K562 (cell line): ENCODE measurements around the gene TACR1. TPM values are rescaled to one million over a fixed set of nuclear protein-coding genes. Genes with fewer than 3 reads are reported as not detected.

Experiments used
- ATAC-seq: fragments of 200-7000 bp; cut with Tn5 transposase; 3 replicates; pipeline ENCODE4 v1.9.1; 2020; ENCODE audit warnings: moderate library complexity
- BruUV-seq: library from RNA; stranded (reverse); fragments of 400-500 nt; replicated peaks from 2 replicates; lab custom pipeline; 2021; lab: Mats Ljungman, UMichigan
- CTCF ChIA-PET: fragments of 300-600 bp; formaldehyde crosslinking; extraction: SDS; loops from one replicate; lab custom pipeline; 2021; ENCODE audit warnings: low intra/inter-chr PET ratio; lab: Yijun Ruan, JAX
- POLR2A ChIA-PET: fragments of 300-600, 350-650 bp; sonication (Branson Sonifier 250); formaldehyde crosslinking; extraction: SDS; loops from one replicate; lab custom pipeline; 2021; ENCODE audit warnings: antibody characterized with exemption, inconsistent platforms; lab: Yijun Ruan, JAX
- DNase-seq, 4 experiments: peaks; one replicate each; pipeline versions ENCODE4 v3.0.0 to v3.0.0-alpha.2; 2011 to 2018; ENCODE audit warnings: low spot score in 3 of 4, mixed read lengths in 3 of 4; ENCODE audit errors: extremely low read depth in 1 of 4
- FAIRE-seq: peaks from 2 replicates; lab custom pipeline; 2011; peaks lifted over from hg19 to GRCh38; lab: Jason Lieb, UNC
- H2AFZ ChIP-seq: 2 replicates; pipeline ENCODE4 v1.6.0; 2011; ENCODE audit warnings: low read depth, low read length, control low read depth, inconsistent platforms
- H3K27ac ChIP-seq: fragments of 200-600 bp; 3 replicates; pipeline ENCODE4 v1.8.0; 2011; ENCODE audit warnings: low read depth, mild to moderate bottlenecking, control low read depth, inconsistent platforms, low read length, moderate library complexity, mixed read lengths; ENCODE audit errors: extremely low read depth
- H3K27me3 ChIP-seq, 2 experiments: fragments of 300-600 bp in 1 of 2; 2 replicates in 1 of 2; 3 replicates in 1 of 2; pipeline versions ENCODE4 v1.6.0 to v1.8.0; 2011; ENCODE audit warnings: inconsistent platforms in 2 of 2, low read length in 2 of 2, mild to moderate bottlenecking in 1 of 2, mixed read lengths in 1 of 2, moderate library complexity in 1 of 2; ENCODE audit not compliant: control insufficient read depth in 2 of 2, insufficient read depth in 2 of 2
- H3K36me3 ChIP-seq: fragments of 300-600 bp; 3 replicates; pipeline ENCODE4 v1.8.0; 2011; ENCODE audit warnings: mild to moderate bottlenecking, low read length, inconsistent platforms; ENCODE audit not compliant: control insufficient read depth, insufficient read depth
- H3K4me1 ChIP-seq, 2 experiments: fragments of 200-600 bp in 1 of 2; replicated peaks in 1 of 2; 2 replicates in 1 of 2; 3 replicates in 1 of 2; pipeline versions ENCODE4 v1.5.1 to v1.8.0; 2011; ENCODE audit warnings: inconsistent platforms in 2 of 2, low read length in 2 of 2, mild to moderate bottlenecking in 1 of 2, mixed read lengths in 1 of 2, moderate library complexity in 1 of 2; ENCODE audit not compliant: control insufficient read depth in 2 of 2, insufficient read depth in 2 of 2
- H3K4me2 ChIP-seq: 2 replicates; pipeline ENCODE4 v1.6.1; 2011; ENCODE audit warnings: low read length, control low read depth, inconsistent platforms, mixed read lengths; ENCODE audit not compliant: insufficient read depth
- H3K4me3 ChIP-seq: fragments of 200-600 bp; sonication (generic), shearing (Covaris generic); 2 replicates; pipeline ENCODE4 v1.5.1; 2016; ENCODE audit warnings: control low read depth, inconsistent platforms
- H3K79me2 ChIP-seq: fragments of 200-600 bp; 3 replicates; pipeline ENCODE4 v1.8.0; 2011; ENCODE audit warnings: low read length, inconsistent platforms; ENCODE audit not compliant: control insufficient read depth, insufficient read depth
- H3K9ac ChIP-seq, 2 experiments: 2 replicates each; pipeline versions ENCODE4 v1.6.0 to v1.6.1; 2011; ENCODE audit warnings: low read depth in 2 of 2, low read length in 2 of 2, control low read depth in 1 of 2, inconsistent platforms in 1 of 2, mild to moderate bottlenecking in 1 of 2, mixed read lengths in 1 of 2; ENCODE audit not compliant: insufficient read depth in 1 of 2
- H3K9me1 ChIP-seq: one replicate; pipeline ENCODE4 v1.6.0; 2011; ENCODE audit warnings: inconsistent platforms, mild to moderate bottlenecking, low read length, moderate library complexity; ENCODE audit not compliant: control insufficient read depth, insufficient read depth
- H3K9me3 ChIP-seq: replicated peaks from 2 replicates; pipeline ENCODE4 v1.5.1; 2011; ENCODE audit warnings: low read depth, low read length, inconsistent platforms; ENCODE audit not compliant: control insufficient read depth, insufficient read depth
- H4K20me1 ChIP-seq: replicated peaks from 2 replicates; pipeline ENCODE4 v1.6.1; 2011; ENCODE audit warnings: low read length, inconsistent platforms, mixed read lengths; ENCODE audit not compliant: control insufficient read depth, insufficient read depth
- HDAC1 ChIP-seq, 2 experiments: fragments of 450-650 bp; IDR thresholded peaks; 2 replicates each; pipeline ENCODE4 v1.6.1; 2016 to 2017; ENCODE audit warnings: inconsistent platforms in 1 of 2, mild to moderate bottlenecking in 1 of 2, moderate library complexity in 1 of 2
- PHB ChIP-seq: fragments of 250-450 bp; sonication (Bioruptor Pico); IDR thresholded peaks from 2 replicates; pipeline ENCODE4 v1.5.0; 2021
- WGBS: fragments of 100-300 bp; shearing (Covaris generic); methylation state at CpG from one replicate; pipeline ENCODE4 v1.1.6; 2016; ENCODE audit warnings: low coverage, mixed read lengths; ENCODE audit not compliant: insufficient coverage; ENCODE audit errors: missing lambda C conversion rate; 5-methylcytosine and 5-hydroxymethylcytosine counted together
- in situ Hi-C: fragments of 300-500 bp; cut with MboI; formaldehyde crosslinking; loops from 4 replicates; pipeline ENCODE4 v1.15.0; 2018; ENCODE audit warnings: inconsistent platforms, mixed read lengths
- intact Hi-C: fragments of 100-400 bp; cut with micrococcal nuclease; formaldehyde crosslinking; loops from 2 replicates; pipeline ENCODE4 v1.14.2; 2022
- polyA plus RNA-seq, 8 experiments: library from polyadenylated mRNA; depleted of rRNA in 4 of 8; stranded (reverse) in 5 of 8; unstranded in 3 of 8; fragments of >200 nt; fragmentation: Nextera tagmentation in 2 of 8; fragmentation: Illumina TruSeq in 1 of 8; extraction: Ambion mirVana in 2 of 8; extraction: Trizol in 1 of 8; gene quantifications; 2 replicates each; pipeline versions ENCODE4 v1.2.1 to v1.2.3, GENCODE V29; 2011 to 2014; ENCODE audit warnings: inconsistent platforms in 1 of 8, missing spikeins in 1 of 8
- total RNA-seq, 7 experiments: library from RNA; depleted of rRNA in 6 of 7; stranded (reverse); fragments of >200 nt in 6 of 7; fragmentation: Illumina TruSeq in 2 of 7; extraction: Trizol in 2 of 7; gene quantifications; 2 replicates each; pipeline versions ENCODE4 v1.2.1 to v1.2.3, GENCODE V29; 2011 to 2021; ENCODE audit warnings: low replicate concordance in 1 of 7
- TF ChIP-seq, protein P1 (sequence below): IDR thresholded peaks from 2 replicates; pipeline ENCODE4 v1.6.1; 2011; ENCODE audit warnings: borderline replicate concordance, low read depth, mild to moderate bottlenecking, moderate library complexity, low read length; ENCODE audit not compliant: insufficient read depth, poor library complexity, severe bottlenecking
- TF ChIP-seq, protein P2 (sequence below): fragments of 250-450 bp; sonication (Bioruptor Pico); IDR thresholded peaks from 2 replicates; pipeline ENCODE4 v1.5.1; 2021; ENCODE audit warnings: mild to moderate bottlenecking
- TF ChIP-seq, protein P3 (sequence below): fragments of 250-450 bp; sonication (Bioruptor Pico); IDR thresholded peaks from 2 replicates; pipeline ENCODE4 v1.4.0; 2020; ENCODE audit warnings: borderline replicate concordance

TACR1 gene
- total and polyA plus RNA-seq, 9 of the 15 experiments (the other 6 are each of a cell fraction or from before 2014, with no cell fraction given), result not detected

DNA sequence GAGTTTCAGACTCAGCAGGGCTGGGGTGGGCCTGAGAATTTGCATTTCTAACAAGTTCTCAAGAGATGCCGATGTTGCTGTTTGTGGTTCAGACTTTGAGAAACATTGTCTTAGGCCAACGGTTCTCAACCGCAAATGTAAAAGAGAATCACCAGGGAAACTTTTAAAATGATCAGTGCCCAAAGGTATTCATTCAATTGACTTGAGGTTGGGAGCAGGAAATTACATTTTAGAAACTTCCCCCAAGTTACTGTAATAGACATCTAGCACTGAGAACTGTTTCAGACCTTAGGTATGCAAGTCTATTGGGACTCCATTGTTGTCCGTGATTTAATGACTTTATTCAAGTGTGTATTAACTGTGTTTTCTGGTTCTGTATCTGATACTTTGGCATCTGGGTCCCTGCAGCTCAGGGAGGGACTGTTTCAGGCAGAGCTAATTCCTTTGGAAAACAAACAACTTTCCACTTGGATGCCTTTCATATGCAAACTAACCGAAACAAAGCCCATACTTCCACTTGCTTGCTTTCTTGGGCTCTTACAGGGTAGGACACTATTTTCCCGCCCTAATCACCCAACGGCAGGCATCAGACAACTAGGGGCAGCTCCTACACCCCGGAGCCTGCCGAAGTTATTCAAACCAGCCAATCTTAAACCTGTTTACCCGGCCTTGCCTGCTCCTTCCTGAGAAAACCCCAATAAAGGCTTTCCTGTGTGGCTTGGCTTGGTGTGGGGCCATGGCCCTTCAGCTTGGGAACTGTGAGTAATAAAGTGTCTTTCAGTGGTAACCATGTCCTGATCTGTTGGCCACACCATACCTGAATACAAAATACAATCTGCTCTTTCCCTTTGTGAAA lies 143.3 kb downstream of the TACR1 start:
- no peak overlapping the region for H2AFZ ChIP-seq
- in situ Hi-C loops, result loop anchor here (5.0 to 25.0 kb wide), 2 partner anchors 139 to 556 kb away; no protein-coding TSS in a partner anchor
- no peak overlapping the region for H3K27ac ChIP-seq
- no peaks in the 10 kb centered on the region for H3K4me1 ChIP-seq
- no peaks in the 10 kb centered on the region for H4K20me1 ChIP-seq
- intact Hi-C loops, result no loop called here
- ChIA-PET CTCF (no interaction called here), POLR2A (interaction anchor here (0.6 kb wide), 2 partner anchors 251 to 264 kb away, joined by 3 read pairs; no protein-coding TSS in a partner anchor)
- BruUV-seq, result no TSS peak
- 3% methylated on average over 10 of the region's 10 CpGs for WGBS
- ATAC-seq (no peak), DNase-seq (no peak), FAIRE-seq (no peak)
- H3K4me3 ChIP-seq, result no peak overlapping the region
- H3K9me1 ChIP-seq, result no peaks in the 10 kb centered on the region
- no peaks in the 10 kb centered on the region for H3K36me3 ChIP-seq
- H3K79me2 ChIP-seq, result no peaks in the 10 kb centered on the region
- no peaks in the 10 kb centered on the region for H3K9me3 ChIP-seq
- H3K9ac ChIP-seq, result no peak overlapping the region
- TF ChIP-seq, protein P1, sequence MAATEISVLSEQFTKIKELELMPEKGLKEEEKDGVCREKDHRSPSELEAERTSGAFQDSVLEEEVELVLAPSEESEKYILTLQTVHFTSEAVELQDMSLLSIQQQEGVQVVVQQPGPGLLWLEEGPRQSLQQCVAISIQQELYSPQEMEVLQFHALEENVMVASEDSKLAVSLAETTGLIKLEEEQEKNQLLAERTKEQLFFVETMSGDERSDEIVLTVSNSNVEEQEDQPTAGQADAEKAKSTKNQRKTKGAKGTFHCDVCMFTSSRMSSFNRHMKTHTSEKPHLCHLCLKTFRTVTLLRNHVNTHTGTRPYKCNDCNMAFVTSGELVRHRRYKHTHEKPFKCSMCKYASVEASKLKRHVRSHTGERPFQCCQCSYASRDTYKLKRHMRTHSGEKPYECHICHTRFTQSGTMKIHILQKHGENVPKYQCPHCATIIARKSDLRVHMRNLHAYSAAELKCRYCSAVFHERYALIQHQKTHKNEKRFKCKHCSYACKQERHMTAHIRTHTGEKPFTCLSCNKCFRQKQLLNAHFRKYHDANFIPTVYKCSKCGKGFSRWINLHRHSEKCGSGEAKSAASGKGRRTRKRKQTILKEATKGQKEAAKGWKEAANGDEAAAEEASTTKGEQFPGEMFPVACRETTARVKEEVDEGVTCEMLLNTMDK, result no peak
- no peak for TF ChIP-seq PHB
- TF ChIP-seq, protein P2, sequence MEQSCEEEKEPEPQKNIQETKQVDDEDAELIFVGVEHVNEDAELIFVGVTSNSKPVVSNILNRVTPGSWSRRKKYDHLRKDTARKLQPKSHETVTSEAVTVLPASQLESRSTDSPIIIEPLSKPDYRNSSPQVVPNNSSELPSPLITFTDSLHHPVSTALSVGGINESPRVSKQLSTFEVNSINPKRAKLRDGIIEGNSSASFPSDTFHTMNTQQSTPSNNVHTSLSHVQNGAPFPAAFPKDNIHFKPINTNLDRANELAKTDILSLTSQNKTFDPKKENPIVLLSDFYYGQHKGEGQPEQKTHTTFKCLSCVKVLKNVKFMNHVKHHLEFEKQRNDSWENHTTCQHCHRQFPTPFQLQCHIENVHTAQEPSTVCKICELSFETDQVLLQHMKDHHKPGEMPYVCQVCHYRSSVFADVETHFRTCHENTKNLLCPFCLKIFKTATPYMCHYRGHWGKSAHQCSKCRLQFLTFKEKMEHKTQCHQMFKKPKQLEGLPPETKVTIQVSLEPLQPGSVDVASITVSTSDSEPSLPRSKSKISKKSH (CRISPR knock-in tag), result no peak
- TF ChIP-seq, protein P3, sequence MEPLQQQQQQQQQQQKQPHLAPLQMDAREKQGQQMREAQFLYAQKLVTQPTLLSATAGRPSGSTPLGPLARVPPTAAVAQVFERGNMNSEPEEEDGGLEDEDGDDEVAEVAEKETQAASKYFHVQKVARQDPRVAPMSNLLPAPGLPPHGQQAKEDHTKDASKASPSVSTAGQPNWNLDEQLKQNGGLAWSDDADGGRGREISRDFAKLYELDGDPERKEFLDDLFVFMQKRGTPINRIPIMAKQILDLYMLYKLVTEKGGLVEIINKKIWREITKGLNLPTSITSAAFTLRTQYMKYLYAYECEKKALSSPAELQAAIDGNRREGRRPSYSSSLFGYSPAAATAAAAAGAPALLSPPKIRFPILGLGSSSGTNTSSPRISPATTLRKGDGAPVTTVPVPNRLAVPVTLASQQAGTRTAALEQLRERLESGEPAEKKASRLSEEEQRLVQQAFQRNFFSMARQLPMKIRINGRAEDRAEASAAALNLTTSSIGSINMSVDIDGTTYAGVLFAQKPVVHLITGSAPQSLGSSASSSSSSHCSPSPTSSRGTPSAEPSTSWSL, result no peak
- no peak for TF ChIP-seq HDAC1 (IDR thresholded peaks at IDR 0.05)
- H3K4me2 ChIP-seq, result no peak overlapping the region
- peaks cover 4 to 19% of the 10 kb centered on the region in 2 experiments; a peak in 3 of 5 replicates for H3K27me3 ChIP-seq
